Fibroblast of lung (primary cell): ENCODE results near the gene PRPF6.
A peak's percentile ranks its signal among the peaks of the same experiment; 100 is the strongest.

Experiments used
- CTCF ChIP-seq, 2 donors: IDR thresholded peaks in 1 of 2; conservative IDR thresholded peaks in 1 of 2; 1 replicate in 1 of 2; 2 replicates in 1 of 2; pipeline ENCODE4 v1.5.1; 2011 to 2012; ENCODE audit warnings: low read length in 2 of 2, control low read depth in 1 of 2, inconsistent platforms in 1 of 2, low read depth in 1 of 2, mild to moderate bottlenecking in 1 of 2
- EZH2 ChIP-seq: IDR thresholded peaks from 2 replicates; pipeline ENCODE4 v1.5.1; 2012; ENCODE audit warnings: low read length, control low read depth, mild to moderate bottlenecking; ENCODE audit errors: missing control alignments

GRCh38 chr20:64057628-64058498 lies 76.9 kb downstream of the PRPF6 start:
- TF ChIP-seq CTCF (conservative IDR thresholded peaks at IDR 0.05 in 1 of 2, IDR thresholded peaks at IDR 0.05 in 1 of 2; ENCODE audit: low read depth in 1 of 2, low read length in 2 of 2), result peak; percentile 59 to 86
- no peak for TF ChIP-seq EZH2
